ENCODE results near the gene CABYR. TPM values are rescaled to one million over a fixed set of nuclear protein-coding genes. Genes with fewer than 3 reads are reported as not detected.

CABYR gene
- total RNA-seq, 1 donor from 2014 or later = not detected

DNA sequence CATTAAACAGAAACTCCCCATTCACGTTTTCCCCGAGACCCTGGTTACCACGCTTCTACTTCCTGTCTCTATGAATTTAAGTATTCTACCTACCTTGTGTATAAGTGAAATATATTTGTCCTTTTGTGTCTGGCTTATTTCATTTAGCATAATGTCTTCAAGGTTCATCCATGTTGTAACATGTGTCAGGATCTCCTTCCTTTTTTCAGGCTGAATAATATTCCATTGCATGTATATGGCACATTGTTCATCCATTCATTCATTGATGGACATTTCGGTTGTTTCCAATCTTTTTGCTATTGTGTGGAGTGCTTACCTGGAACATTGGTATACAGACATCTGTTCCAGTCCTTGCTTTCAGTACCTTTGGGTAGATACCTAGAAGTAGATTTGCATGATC lies 18.2 kb upstream of the CABYR start:
- no peak for TF ChIP-seq CTCF (IDR thresholded peaks at IDR 0.05)
- no peak for DNase-seq (ENCODE audit: low spot score in 2 of 2)
- H3K4me3 ChIP-seq = no peak overlapping the region
- H3K27ac ChIP-seq = no peak overlapping the region
- H3K36me3 ChIP-seq = no peaks in the 10 kb centered on the region
- no peaks in the 10 kb centered on the region for H3K9me3 ChIP-seq
- intact Hi-C loops (cut with DNase I) = no loop called here
- no peaks in the 10 kb centered on the region for H3K27me3 ChIP-seq
- no peaks in the 10 kb centered on the region for H3K4me1 ChIP-seq

GRCh38 chr18:24121625-24122024 lies 17.2 kb upstream of the CABYR start:
- H3K4me1 ChIP-seq = no peaks in the 10 kb centered on the region
- intact Hi-C loops (cut with DNase I) = no loop called here
- DNase-seq (ENCODE audit: low spot score in 2 of 2) = no peak
- TF ChIP-seq CTCF (IDR thresholded peaks at IDR 0.05) = no peak
- no peak overlapping the region for H3K27ac ChIP-seq
- no peaks in the 10 kb centered on the region for H3K27me3 ChIP-seq
- no peaks in the 10 kb centered on the region for H3K9me3 ChIP-seq
- no peak overlapping the region for H3K4me3 ChIP-seq
- H3K36me3 ChIP-seq = no peaks in the 10 kb centered on the region

DNA sequence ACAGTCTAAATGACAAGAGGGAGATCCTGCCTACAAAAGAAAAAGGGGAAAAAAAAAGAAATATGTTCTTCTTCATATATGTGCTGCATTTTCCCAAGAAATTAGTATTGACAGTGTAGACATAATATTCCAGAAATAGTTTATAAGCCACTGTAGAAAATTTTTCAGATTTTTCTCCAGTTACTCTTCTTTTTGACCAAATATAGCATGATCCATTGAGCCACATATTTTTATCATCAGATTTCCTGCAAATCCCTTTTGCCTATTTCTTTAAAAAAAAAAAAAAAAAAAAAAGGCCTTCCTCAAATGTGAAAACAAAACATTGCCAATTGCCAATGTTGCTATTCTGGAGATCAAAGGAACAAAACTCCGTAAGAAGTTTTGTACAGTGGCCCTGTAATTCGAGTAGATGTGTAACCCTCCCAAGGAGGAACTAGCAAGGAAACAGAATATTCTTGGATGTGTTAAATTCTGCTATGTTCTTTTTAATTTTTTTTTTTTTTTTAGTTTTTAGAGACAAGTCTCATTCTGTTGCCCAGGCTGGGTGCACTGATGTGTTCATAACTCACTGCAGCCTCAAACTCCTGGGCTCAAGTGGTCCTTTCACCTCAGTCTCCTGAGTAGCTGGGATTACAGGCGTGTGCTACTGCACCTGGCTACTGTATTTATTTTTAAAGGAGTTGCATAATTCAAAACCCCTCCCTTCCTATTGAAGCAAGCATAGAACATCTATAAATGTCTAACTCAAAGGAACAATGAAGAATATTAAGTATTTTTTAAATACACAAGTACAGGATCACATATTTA lies 12.5 kb upstream of the CABYR start:
- no peak for DNase-seq (ENCODE audit: low spot score in 2 of 2)
- H3K4me1 ChIP-seq = no peaks in the 10 kb centered on the region
- no peaks in the 10 kb centered on the region for H3K27me3 ChIP-seq
- H3K4me3 ChIP-seq = no peak overlapping the region
- intact Hi-C loops (cut with DNase I) = no loop called here
- TF ChIP-seq CTCF (IDR thresholded peaks at IDR 0.05) = no peak
- H3K9me3 ChIP-seq = no peaks in the 10 kb centered on the region
- H3K27ac ChIP-seq = no peak overlapping the region
- H3K36me3 ChIP-seq = no peaks in the 10 kb centered on the region

DNA sequence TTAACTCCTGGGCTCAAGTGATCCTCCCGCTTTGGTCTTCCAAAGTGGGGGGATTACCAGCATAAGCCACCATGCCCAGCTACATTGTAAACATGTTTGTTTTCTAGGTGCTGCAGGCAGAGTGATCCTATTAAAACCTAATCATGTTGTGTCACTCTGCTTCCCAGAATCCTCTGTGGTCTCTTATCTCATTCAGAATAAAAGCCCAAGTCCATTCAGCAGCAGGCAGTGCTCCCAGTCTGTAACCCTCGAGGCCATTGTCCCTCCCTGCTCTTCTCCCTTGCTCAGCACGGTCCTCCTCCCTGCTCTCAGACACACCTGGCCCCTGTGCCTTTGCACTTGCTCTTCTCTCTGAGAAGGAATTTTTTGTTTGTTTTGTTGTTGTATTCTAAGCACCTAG lies 11.1 kb upstream of the CABYR start:
- no peak for TF ChIP-seq CTCF (IDR thresholded peaks at IDR 0.05)
- intact Hi-C loops (cut with DNase I) = no loop called here
- no peak overlapping the region for H3K4me3 ChIP-seq
- no peak for DNase-seq (ENCODE audit: low spot score in 2 of 2)
- H3K27ac ChIP-seq = no peak overlapping the region
- no peaks in the 10 kb centered on the region for H3K4me1 ChIP-seq
- no peaks in the 10 kb centered on the region for H3K27me3 ChIP-seq
- H3K36me3 ChIP-seq = peaks cover 0 to 4% of the 10 kb centered on the region in 2 donors
- H3K9me3 ChIP-seq = no peaks in the 10 kb centered on the region

GRCh38 chr18:24128700-24129099 lies 10.2 kb upstream of the CABYR start:
- Histone ChIP-seq H3K4me1 (no peaks in the 10 kb centered on the region), H3K36me3 (peaks cover 0 to 5% of the 10 kb centered on the region in 2 donors), H3K4me3 (no peak overlapping the region), H3K27me3 (no peaks in the 10 kb centered on the region), H3K9me3 (no peaks in the 10 kb centered on the region), H3K27ac (no peak overlapping the region)
- no peak for DNase-seq (ENCODE audit: low spot score in 2 of 2)
- intact Hi-C loops (cut with DNase I) = no loop called here
- no peak for TF ChIP-seq CTCF (IDR thresholded peaks at IDR 0.05)

All from ascending aorta (tissue), 2 donors.